Measurements from ENCODE around the gene ATF7IP2.
"Not testable (repeated sequence)": the region's sequence is repeated elsewhere in the genome, so short reads cannot be mapped to it uniquely, and the experiment has no call there.

The ATF7IP2 gene

DNA sequence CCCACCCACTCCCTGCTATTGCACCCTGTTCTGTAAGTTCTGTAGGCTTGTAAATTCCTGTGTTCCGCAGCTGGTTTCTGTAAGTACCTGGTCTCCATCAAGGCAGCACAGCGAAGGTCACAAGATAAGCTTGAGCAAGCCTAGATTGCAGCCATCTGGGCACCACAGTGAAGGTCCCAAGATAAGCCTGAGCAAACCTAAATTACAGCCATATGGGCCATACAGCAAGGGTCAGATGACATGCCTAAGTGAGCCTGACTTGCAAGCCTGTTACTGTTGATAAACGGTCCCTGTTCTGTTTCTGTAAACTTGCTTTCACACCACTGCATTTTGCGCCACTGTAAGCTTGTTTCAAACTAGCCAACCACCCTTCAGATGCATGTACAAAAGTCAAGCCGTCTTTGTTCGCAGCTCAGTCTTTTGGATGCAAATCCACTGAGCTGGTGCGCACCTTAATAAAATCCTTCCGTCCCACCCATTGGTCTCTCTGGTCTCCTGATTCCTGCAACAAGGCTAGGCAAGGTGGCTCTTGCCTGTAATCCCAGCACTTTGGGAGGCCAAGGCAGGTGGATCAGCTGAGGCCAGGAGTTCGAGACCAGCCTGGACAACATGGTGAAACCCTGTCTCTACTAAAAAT lies 42.6 kb upstream of the ATF7IP2 start:
- H3K4me3 ChIP-seq (ENCODE audit: low read length in 2 of 2) = no peak overlapping the region
- no peak overlapping the region for H2AFZ ChIP-seq (ENCODE audit: low read length)
- no peak overlapping the region for H3K4me2 ChIP-seq (ENCODE audit: insufficient read depth, low read length, poor library complexity, severe bottlenecking)
- H3K14ac ChIP-seq (ENCODE audit: low read length) = no peak overlapping the region
- DNase-seq (ENCODE audit: low spot score) = no peak
- no peaks in the 10 kb centered on the region for H3K27me3 ChIP-seq (ENCODE audit: control insufficient read depth in 3 of 3, insufficient read depth in 3 of 3, low read depth in 1 of 3, low read length in 3 of 3)
- H3K18ac ChIP-seq (ENCODE audit: low read length) = no peak overlapping the region
- H2BK120ac ChIP-seq (ENCODE audit: low read depth, low read length) = no peak overlapping the region
- H3K23ac ChIP-seq (ENCODE audit: low read depth, low read length, poor library complexity) = no peak overlapping the region
- no peaks in the 10 kb centered on the region for H3K79me1 ChIP-seq (ENCODE audit: low read depth, low read length)
- H2BK15ac ChIP-seq (ENCODE audit: low read length) = no peak overlapping the region
- H3K4me1 ChIP-seq (ENCODE audit: control insufficient read depth in 2 of 2, insufficient read depth in 1 of 2, low read depth in 1 of 2, low read length in 2 of 2) = no peaks in the 10 kb centered on the region
- no peak overlapping the region for H3K4ac ChIP-seq (ENCODE audit: low read length)
- H4K8ac ChIP-seq (ENCODE audit: low read depth, low read length) = no peak overlapping the region
- no peak overlapping the region for H2BK12ac ChIP-seq (ENCODE audit: low read length)
- peak overlapping the region; percentile 10 for H2AK5ac ChIP-seq (ENCODE audit: low read depth, low read length)
- H3K36me3 ChIP-seq (replicated peaks in 1 of 2; ENCODE audit: control insufficient read depth in 2 of 2, insufficient read depth in 2 of 2, low read length in 2 of 2) = no peaks in the 10 kb centered on the region
- H4K91ac ChIP-seq (ENCODE audit: low read depth, low read length, poor library complexity) = no peak overlapping the region
- WGBS, 2 donors (ENCODE audit: extremely low coverage in 2 of 2, insufficient read length in 2 of 2, insufficient replicate concordance in 1 of 2) = no CpG with 5 or more reads among the region's 9 CpGs
- H2BK5ac ChIP-seq (ENCODE audit: low read length) = no peak overlapping the region
- no peak overlapping the region for H3K27ac ChIP-seq (replicated peaks; ENCODE audit: low read length)
- peaks cover 0 to 14% of the 10 kb centered on the region in 2 donors for H3K9me3 ChIP-seq (replicated peaks in 1 of 2; ENCODE audit: control insufficient read depth in 2 of 2, insufficient read depth in 1 of 2, low read depth in 1 of 2, low read length in 2 of 2)
- H3K9ac ChIP-seq (ENCODE audit: low read depth, low read length, poor library complexity) = no peak overlapping the region

DNA sequence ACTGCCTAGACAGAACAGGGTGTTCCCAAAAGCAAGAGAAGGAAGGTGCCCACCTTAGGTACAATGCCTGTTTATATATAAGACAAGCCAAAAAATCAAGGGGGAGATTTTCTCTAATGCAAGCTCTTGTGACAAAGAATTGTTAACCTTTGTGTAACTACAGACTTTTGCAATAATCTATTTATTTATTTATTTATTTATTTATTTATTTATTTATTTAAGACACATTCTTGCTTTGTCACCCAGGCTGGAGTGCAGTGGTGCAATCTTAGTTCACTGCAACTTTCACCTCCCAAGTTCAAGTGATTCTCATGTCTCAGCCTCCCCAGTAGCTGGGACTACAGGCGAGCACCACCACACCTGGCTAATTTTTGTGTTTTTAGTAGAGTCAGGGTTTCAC lies 41.2 kb upstream of the ATF7IP2 start:
- WGBS, 2 donors (ENCODE audit: extremely low coverage in 2 of 2, insufficient read length in 2 of 2, insufficient replicate concordance in 1 of 2) = no CpG with 5 or more reads among the region's 1 CpG
- not testable (repeated sequence) for H3K9me3 ChIP-seq (replicated peaks in 1 of 2; ENCODE audit: control insufficient read depth in 2 of 2, insufficient read depth in 1 of 2, low read depth in 1 of 2, low read length in 2 of 2); H3K4ac ChIP-seq (ENCODE audit: low read length); H3K27me3 ChIP-seq (ENCODE audit: control insufficient read depth in 3 of 3, insufficient read depth in 3 of 3, low read depth in 1 of 3, low read length in 3 of 3); H2BK12ac ChIP-seq (ENCODE audit: low read length); H3K36me3 ChIP-seq (replicated peaks in 1 of 2; ENCODE audit: control insufficient read depth in 2 of 2, insufficient read depth in 2 of 2, low read length in 2 of 2); H2AK5ac ChIP-seq (ENCODE audit: low read depth, low read length); H2AFZ ChIP-seq (ENCODE audit: low read length); H3K18ac ChIP-seq (ENCODE audit: low read length); DNase-seq (ENCODE audit: low spot score); H2BK120ac ChIP-seq (ENCODE audit: low read depth, low read length); H3K9ac ChIP-seq (ENCODE audit: low read depth, low read length, poor library complexity); H3K79me1 ChIP-seq (ENCODE audit: low read depth, low read length); H3K4me2 ChIP-seq (ENCODE audit: insufficient read depth, low read length, poor library complexity, severe bottlenecking); H4K8ac ChIP-seq (ENCODE audit: low read depth, low read length); H4K91ac ChIP-seq (ENCODE audit: low read depth, low read length, poor library complexity); H3K4me1 ChIP-seq (ENCODE audit: control insufficient read depth in 2 of 2, insufficient read depth in 1 of 2, low read depth in 1 of 2, low read length in 2 of 2); H3K14ac ChIP-seq (ENCODE audit: low read length); H3K27ac ChIP-seq (replicated peaks; ENCODE audit: low read length); H2BK15ac ChIP-seq (ENCODE audit: low read length); H3K4me3 ChIP-seq (ENCODE audit: low read length in 2 of 2); H3K23ac ChIP-seq (ENCODE audit: low read depth, low read length, poor library complexity); H2BK5ac ChIP-seq (ENCODE audit: low read length)

DNA sequence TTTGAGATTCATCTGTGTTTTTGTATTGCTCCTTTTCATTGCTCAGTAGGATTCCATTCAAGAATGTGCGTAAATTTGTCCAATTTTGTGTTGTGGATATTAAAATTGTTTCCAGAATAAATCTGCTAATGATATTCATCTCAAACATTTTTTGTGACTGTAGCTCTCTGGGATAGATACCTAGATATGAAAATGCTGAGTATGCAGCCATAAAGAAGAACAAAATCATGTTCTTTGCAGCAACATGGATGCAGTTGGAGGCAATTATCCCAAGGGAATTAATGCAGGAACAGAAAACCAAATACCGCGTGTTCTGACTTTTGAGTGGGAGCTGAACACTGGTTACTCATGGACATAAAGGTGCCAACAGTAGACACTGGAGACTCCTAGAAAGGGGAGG lies 40.2 kb upstream of the ATF7IP2 start:
- Histone ChIP-seq H3K18ac (ENCODE audit: low read length) (no peak overlapping the region), H3K4me1 (ENCODE audit: control insufficient read depth in 2 of 2, insufficient read depth in 1 of 2, low read depth in 1 of 2, low read length in 2 of 2) (no peaks in the 10 kb centered on the region), H3K4me2 (ENCODE audit: insufficient read depth, low read length, poor library complexity, severe bottlenecking) (no peak overlapping the region), H2BK120ac (ENCODE audit: low read depth, low read length) (no peak overlapping the region), H3K23ac (ENCODE audit: low read depth, low read length, poor library complexity) (no peak overlapping the region), H4K8ac (ENCODE audit: low read depth, low read length) (no peak overlapping the region), H3K14ac (ENCODE audit: low read length) (no peak overlapping the region), H3K9me3 (replicated peaks in 1 of 2; ENCODE audit: control insufficient read depth in 2 of 2, insufficient read depth in 1 of 2, low read depth in 1 of 2, low read length in 2 of 2) (peaks cover 0 to 8% of the 10 kb centered on the region in 2 donors), H3K9ac (ENCODE audit: low read depth, low read length, poor library complexity) (no peak overlapping the region), H2BK5ac (ENCODE audit: low read length) (no peak overlapping the region), H2BK15ac (ENCODE audit: low read length) (no peak overlapping the region), H3K79me1 (ENCODE audit: low read depth, low read length) (no peaks in the 10 kb centered on the region), H3K36me3 (replicated peaks in 1 of 2; ENCODE audit: control insufficient read depth in 2 of 2, insufficient read depth in 2 of 2, low read length in 2 of 2) (no peaks in the 10 kb centered on the region), H3K4ac (ENCODE audit: low read length) (no peak overlapping the region), H4K91ac (ENCODE audit: low read depth, low read length, poor library complexity) (no peak overlapping the region), H2AFZ (ENCODE audit: low read length) (no peak overlapping the region), H3K27ac (replicated peaks; ENCODE audit: low read length) (no peak overlapping the region), H3K27me3 (ENCODE audit: control insufficient read depth in 3 of 3, insufficient read depth in 3 of 3, low read depth in 1 of 3, low read length in 3 of 3) (no peaks in the 10 kb centered on the region), H2BK12ac (ENCODE audit: low read length) (no peak overlapping the region), H2AK5ac (ENCODE audit: low read depth, low read length) (no peak overlapping the region), H3K4me3 (ENCODE audit: low read length in 2 of 2) (no peak overlapping the region)
- DNase-seq (ENCODE audit: low spot score) = no peak
- WGBS, 2 donors (ENCODE audit: extremely low coverage in 2 of 2, insufficient read length in 2 of 2, insufficient replicate concordance in 1 of 2) = no CpG with 5 or more reads among the region's 3 CpGs

DNA sequence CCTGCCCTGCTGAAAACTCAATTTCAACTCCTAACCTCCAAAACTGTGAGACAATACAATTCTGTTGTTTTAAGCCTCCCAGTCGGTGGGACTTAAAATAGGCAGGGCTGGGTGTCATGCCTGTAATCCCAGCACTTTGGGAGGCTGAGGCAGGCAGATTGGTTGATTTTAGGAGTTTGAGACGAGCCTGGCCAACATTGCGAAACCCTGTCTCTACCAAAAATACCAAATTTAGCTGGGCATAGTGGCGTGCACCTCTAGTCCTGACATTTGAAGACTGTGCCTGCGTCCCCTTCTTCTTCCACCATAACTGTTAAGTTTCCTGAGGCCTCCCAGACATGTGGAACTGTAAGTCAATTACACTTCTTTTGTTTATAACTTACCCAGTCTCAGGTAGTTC lies 36.0 kb upstream of the ATF7IP2 start:
- H3K18ac ChIP-seq (ENCODE audit: low read length) = no peak overlapping the region

More for the DNA sequence above, 36.0 kb upstream of the ATF7IP2 start:
- H4K8ac ChIP-seq (ENCODE audit: low read depth, low read length) = no peak overlapping the region
- H3K4me2 ChIP-seq (ENCODE audit: insufficient read depth, low read length, poor library complexity, severe bottlenecking) = no peak overlapping the region
- H3K4me3 ChIP-seq (ENCODE audit: low read length in 2 of 2) = no peak overlapping the region
- no peaks in the 10 kb centered on the region for H3K9me3 ChIP-seq (replicated peaks in 1 of 2; ENCODE audit: control insufficient read depth in 2 of 2, insufficient read depth in 1 of 2, low read depth in 1 of 2, low read length in 2 of 2)
- H3K27me3 ChIP-seq (ENCODE audit: control insufficient read depth in 3 of 3, insufficient read depth in 3 of 3, low read depth in 1 of 3, low read length in 3 of 3) = no peaks in the 10 kb centered on the region
- H3K79me1 ChIP-seq (ENCODE audit: low read depth, low read length) = no peaks in the 10 kb centered on the region
- H2AFZ ChIP-seq (ENCODE audit: low read length) = no peak overlapping the region
- no CpG with 5 or more reads among the region's 5 CpGs for WGBS, 2 donors (ENCODE audit: extremely low coverage in 2 of 2, insufficient read length in 2 of 2, insufficient replicate concordance in 1 of 2)
- H2BK12ac ChIP-seq (ENCODE audit: low read length) = no peak overlapping the region
- H3K4ac ChIP-seq (ENCODE audit: low read length) = no peak overlapping the region
- no peak overlapping the region for H2BK5ac ChIP-seq (ENCODE audit: low read length)
- no peak overlapping the region for H2BK15ac ChIP-seq (ENCODE audit: low read length)
- DNase-seq (ENCODE audit: low spot score) = no peak
- H2AK5ac ChIP-seq (ENCODE audit: low read depth, low read length) = no peak overlapping the region
- no peak overlapping the region for H3K23ac ChIP-seq (ENCODE audit: low read depth, low read length, poor library complexity)
- no peak overlapping the region for H3K14ac ChIP-seq (ENCODE audit: low read length)
- H3K27ac ChIP-seq (replicated peaks; ENCODE audit: low read length) = no peak overlapping the region
- H4K91ac ChIP-seq (ENCODE audit: low read depth, low read length, poor library complexity) = no peak overlapping the region
- no peaks in the 10 kb centered on the region for H3K4me1 ChIP-seq (ENCODE audit: control insufficient read depth in 2 of 2, insufficient read depth in 1 of 2, low read depth in 1 of 2, low read length in 2 of 2)
- H2BK120ac ChIP-seq (ENCODE audit: low read depth, low read length) = no peak overlapping the region
- no peaks in the 10 kb centered on the region for H3K36me3 ChIP-seq (replicated peaks in 1 of 2; ENCODE audit: control insufficient read depth in 2 of 2, insufficient read depth in 2 of 2, low read length in 2 of 2)
- H3K9ac ChIP-seq (ENCODE audit: low read depth, low read length, poor library complexity) = no peak overlapping the region

Measured in neuronal stem cell (in vitro differentiated cells).